Nephron (organoid): ENCODE data around the gene LRGUK.

ENCODE experiments used
- H3K27ac Mint-ChIP-seq, 3 experiments: 2 replicates each; pipeline ENCODE4 v1.8.0; 2020; ENCODE audit warnings: mixed read lengths in 3 of 3, mild to moderate bottlenecking in 2 of 3, moderate library complexity in 1 of 3
- H3K27me3 Mint-ChIP-seq: 2 replicates; pipeline ENCODE4 v1.8.0; 2021; ENCODE audit warnings: low read depth, mild to moderate bottlenecking, moderate library complexity, mixed read lengths
- H3K36me3 Mint-ChIP-seq: 2 replicates; pipeline ENCODE4 v1.8.0; 2020; ENCODE audit warnings: low read depth, mixed read lengths
- H3K4me1 Mint-ChIP-seq: 2 replicates; pipeline ENCODE4 v1.8.0; 2020; ENCODE audit warnings: mixed read lengths
- H3K4me3 Mint-ChIP-seq, 3 experiments: 2 replicates each; pipeline ENCODE4 v1.8.0; 2020; ENCODE audit warnings: mild to moderate bottlenecking in 3 of 3, mixed read lengths in 3 of 3, moderate library complexity in 2 of 3
- H3K9me3 Mint-ChIP-seq: 2 replicates; pipeline ENCODE4 v1.8.0; 2020; ENCODE audit warnings: mixed read lengths
- TF ChIP-seq, protein P1 (sequence below), 3 experiments: fragments of 200-600 bp; sonication (generic); IDR thresholded peaks; one replicate each; pipeline ENCODE4 v1.5.0; 2021; ENCODE audit warnings: antibody characterized with exemption in 3 of 3; ENCODE audit not compliant: unreplicated experiment in 3 of 3

LRGUK gene

GRCh38 chr7:134084488-134085144 is 42.5 kb upstream of the LRGUK start:
- TF ChIP-seq, protein P1, sequence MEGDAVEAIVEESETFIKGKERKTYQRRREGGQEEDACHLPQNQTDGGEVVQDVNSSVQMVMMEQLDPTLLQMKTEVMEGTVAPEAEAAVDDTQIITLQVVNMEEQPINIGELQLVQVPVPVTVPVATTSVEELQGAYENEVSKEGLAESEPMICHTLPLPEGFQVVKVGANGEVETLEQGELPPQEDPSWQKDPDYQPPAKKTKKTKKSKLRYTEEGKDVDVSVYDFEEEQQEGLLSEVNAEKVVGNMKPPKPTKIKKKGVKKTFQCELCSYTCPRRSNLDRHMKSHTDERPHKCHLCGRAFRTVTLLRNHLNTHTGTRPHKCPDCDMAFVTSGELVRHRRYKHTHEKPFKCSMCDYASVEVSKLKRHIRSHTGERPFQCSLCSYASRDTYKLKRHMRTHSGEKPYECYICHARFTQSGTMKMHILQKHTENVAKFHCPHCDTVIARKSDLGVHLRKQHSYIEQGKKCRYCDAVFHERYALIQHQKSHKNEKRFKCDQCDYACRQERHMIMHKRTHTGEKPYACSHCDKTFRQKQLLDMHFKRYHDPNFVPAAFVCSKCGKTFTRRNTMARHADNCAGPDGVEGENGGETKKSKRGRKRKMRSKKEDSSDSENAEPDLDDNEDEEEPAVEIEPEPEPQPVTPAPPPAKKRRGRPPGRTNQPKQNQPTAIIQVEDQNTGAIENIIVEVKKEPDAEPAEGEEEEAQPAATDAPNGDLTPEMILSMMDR (IDR thresholded peaks at IDR 0.05; ENCODE audit: unreplicated experiment in 3 of 3) = no peak
- H3K36me3 Mint-ChIP-seq = peaks cover 17% of the 10 kb centered on the region
- no peaks in the 10 kb centered on the region for H3K27me3 Mint-ChIP-seq
- H3K27ac Mint-ChIP-seq = no peak overlapping the region
- H3K4me3 Mint-ChIP-seq = no peak overlapping the region
- no peaks in the 10 kb centered on the region for H3K4me1 Mint-ChIP-seq
- H3K9me3 Mint-ChIP-seq = peaks cover 33% of the 10 kb centered on the region

DNA sequence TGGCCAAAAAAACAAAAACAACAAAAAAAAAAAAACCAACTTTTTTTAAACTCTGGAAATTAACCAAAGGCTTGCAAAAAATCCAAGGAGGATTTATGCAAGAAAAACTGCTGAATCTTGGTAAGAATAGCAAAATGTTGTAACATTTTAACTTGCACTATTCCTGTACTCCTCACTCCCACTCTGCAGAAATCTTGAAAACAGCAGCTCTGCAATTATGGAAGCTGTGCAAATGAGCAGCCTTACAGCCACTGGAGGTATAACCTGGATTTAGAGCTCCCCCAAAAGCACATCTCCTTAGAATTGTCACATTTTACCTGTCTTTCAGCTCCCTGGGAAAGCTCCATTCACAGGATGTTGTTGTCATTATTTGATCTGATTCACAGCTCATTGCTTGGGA is 41.8 kb upstream of the LRGUK start:
- Mint-ChIP-seq H3K4me1 (no peaks in the 10 kb centered on the region), H3K27me3 (no peaks in the 10 kb centered on the region), H3K4me3 (no peak overlapping the region), H3K27ac (no peak overlapping the region), H3K9me3 (peaks cover 40% of the 10 kb centered on the region), H3K36me3 (peaks cover 23% of the 10 kb centered on the region)
- TF ChIP-seq, protein P1 (IDR thresholded peaks at IDR 0.05; ENCODE audit: unreplicated experiment in 3 of 3) = no peak

- peaks cover 30% of the 10 kb centered on the region for H3K36me3 Mint-ChIP-seq
- H3K9me3 Mint-ChIP-seq = peaks cover 51% of the 10 kb centered on the region
- H3K4me1 Mint-ChIP-seq = no peaks in the 10 kb centered on the region
- H3K4me3 Mint-ChIP-seq = no peak overlapping the region
- TF ChIP-seq, protein P1 (IDR thresholded peaks at IDR 0.05; ENCODE audit: unreplicated experiment in 3 of 3) = no peak
- no peak overlapping the region for H3K27ac Mint-ChIP-seq
- H3K27me3 Mint-ChIP-seq = no peaks in the 10 kb centered on the region
Observed at GRCh38 chr7:134086998-134087735, 40.0 kb upstream of the LRGUK start.

GRCh38 chr7:134088199-134088598 is 38.9 kb upstream of the LRGUK start:
- no peaks in the 10 kb centered on the region for H3K4me1 Mint-ChIP-seq
- peaks cover 37% of the 10 kb centered on the region for H3K36me3 Mint-ChIP-seq
- TF ChIP-seq, protein P1 (IDR thresholded peaks at IDR 0.05; ENCODE audit: unreplicated experiment in 3 of 3) = no peak
- no peak overlapping the region for H3K27ac Mint-ChIP-seq
- H3K4me3 Mint-ChIP-seq = no peak overlapping the region
- peaks cover 58% of the 10 kb centered on the region for H3K9me3 Mint-ChIP-seq
- no peaks in the 10 kb centered on the region for H3K27me3 Mint-ChIP-seq

- Mint-ChIP-seq H3K36me3 (peaks cover 41% of the 10 kb centered on the region), H3K4me3 (no peak overlapping the region), H3K27me3 (no peaks in the 10 kb centered on the region), H3K27ac (no peak overlapping the region), H3K9me3 (peaks cover 67% of the 10 kb centered on the region), H3K4me1 (no peaks in the 10 kb centered on the region)
- TF ChIP-seq, protein P1 (IDR thresholded peaks at IDR 0.05; ENCODE audit: unreplicated experiment in 3 of 3) = no peak
Observed at GRCh38 chr7:134089446-134089845, 37.7 kb upstream of the LRGUK start.
